GM21717 (cell line): ENCODE results near the gene ABCD1.
"Not testable (repeated sequence)": the region's sequence is repeated elsewhere in the genome, so short reads cannot be mapped to it uniquely, and the experiment has no call there.

ENCODE experiments used
- ATAC-seq: cut with Tn5 transposase; IDR thresholded peaks from one replicate; pipeline ENCODE4 v1.9.1; 2021; ENCODE audit warnings: mild to moderate bottlenecking, moderate library complexity; ENCODE audit not compliant: unreplicated experiment

ABCD1 gene

DNA sequence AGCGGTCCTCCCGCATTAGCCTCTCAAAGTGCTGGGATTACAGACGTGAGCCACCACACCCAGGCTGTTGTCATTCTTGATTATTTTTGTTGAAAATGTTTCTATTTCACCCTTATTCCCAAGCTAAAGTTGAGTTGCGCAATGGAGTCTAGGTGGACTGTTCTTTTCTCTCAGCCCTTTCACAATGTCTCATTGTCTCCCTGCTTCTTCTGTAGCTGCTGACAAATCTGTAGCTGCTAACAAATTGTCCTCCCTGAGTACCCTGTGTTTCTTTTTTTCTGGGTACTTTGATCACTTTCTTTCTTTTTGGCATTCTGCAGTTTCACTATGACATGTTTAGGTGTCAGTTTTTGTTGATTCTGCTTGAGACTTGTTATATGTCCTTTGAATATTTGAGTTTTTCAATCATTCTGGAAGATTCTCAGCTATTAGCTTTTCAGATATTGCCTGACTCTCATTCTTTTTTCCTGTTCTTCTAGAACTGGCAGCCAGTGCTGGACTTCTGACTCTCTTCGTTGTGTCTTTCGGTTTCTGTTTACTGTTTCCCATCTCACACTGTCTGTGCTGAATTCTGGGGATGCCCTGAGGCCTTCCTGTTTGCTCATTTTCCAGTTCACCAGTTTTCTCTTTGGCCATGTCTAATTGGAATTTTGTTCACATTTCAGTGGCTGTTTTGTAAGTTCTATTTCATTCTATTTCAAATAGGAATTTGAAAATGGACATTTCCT is 6.6 kb downstream of the ABCD1 start:
- ATAC-seq: no peak

DNA sequence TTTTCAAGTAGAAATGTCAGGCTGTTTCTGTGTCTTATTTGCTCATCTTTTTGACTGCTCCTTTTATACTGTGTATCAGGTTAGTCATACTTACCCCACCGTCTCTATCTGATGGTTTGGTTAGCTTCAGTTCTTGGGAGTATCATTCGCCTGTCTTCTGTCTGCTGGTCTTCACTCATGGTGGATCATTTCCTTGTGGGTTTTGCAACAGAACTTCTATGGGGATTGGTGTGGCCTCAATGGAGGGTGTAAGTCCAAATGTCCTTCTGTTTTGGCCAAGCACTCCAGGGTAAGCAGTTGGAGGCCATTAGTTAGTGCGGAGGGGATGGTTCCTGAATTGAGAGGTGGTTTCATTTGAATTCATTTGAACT is 7.2 kb downstream of the ABCD1 start:
- no peak for ATAC-seq

DNA sequence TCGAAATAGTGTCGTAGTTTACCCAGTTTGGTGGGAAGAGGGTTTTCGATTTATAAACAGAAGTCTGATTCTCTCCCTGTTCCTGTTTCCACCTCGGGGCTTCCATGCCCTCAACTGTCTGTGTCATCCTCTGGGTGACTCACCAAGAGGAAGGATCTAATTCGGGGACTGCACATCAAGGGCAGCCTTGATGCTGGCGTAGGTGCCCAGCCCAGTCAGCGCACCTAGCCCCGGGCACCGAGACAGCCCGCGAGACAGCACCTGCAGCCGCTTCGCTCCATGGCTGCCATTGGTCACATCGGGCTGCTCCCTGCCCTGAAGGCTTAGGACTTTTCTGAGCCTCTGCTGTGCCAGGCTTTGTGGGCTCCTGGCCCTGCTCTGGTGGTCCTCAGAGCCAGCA is 7.7 kb downstream of the ABCD1 start:
- no peak for ATAC-seq

GRCh38 chrX:153733651-153734240 is 9.1 kb downstream of the ABCD1 start:
- no peak for ATAC-seq

DNA sequence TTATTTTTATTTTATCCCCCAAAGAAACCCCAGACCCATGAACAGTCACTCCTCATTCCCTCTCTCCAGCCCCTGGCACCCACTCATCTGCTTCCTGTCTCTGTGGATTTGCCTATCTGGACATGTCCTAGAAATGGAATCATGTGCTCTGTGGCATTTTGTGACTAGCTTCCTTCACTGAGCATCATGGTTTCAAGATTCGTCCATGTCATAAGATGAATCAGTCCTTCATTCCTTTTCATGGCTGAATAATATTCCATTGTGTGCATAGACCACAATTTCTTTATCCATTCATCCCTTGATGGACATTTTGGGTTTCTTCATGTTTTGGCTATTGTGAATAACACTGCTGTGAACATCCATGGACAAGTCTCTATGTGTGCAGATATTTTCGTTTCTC is 10.2 kb downstream of the ABCD1 start:
- ATAC-seq: no peak

DNA sequence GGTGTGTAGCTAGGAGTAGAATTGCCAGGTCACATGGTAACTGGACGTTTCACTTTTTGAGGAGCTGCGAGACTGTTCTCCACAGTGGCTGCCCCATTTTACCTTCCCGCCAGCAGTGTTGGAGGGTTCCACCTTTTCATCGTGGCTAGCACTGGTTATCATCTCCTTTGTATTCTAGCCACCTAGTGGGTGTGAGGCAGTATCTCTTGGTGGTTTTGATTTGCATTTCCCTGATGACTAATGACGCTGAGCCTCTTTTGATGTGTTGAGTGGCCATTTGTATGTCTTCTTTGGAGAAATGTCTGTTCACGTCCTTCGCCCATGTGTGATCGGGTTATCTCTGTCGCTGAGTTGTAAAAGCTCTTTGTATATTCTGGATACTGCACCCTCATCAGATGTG is 10.6 kb downstream of the ABCD1 start:
- ATAC-seq: no peak

DNA sequence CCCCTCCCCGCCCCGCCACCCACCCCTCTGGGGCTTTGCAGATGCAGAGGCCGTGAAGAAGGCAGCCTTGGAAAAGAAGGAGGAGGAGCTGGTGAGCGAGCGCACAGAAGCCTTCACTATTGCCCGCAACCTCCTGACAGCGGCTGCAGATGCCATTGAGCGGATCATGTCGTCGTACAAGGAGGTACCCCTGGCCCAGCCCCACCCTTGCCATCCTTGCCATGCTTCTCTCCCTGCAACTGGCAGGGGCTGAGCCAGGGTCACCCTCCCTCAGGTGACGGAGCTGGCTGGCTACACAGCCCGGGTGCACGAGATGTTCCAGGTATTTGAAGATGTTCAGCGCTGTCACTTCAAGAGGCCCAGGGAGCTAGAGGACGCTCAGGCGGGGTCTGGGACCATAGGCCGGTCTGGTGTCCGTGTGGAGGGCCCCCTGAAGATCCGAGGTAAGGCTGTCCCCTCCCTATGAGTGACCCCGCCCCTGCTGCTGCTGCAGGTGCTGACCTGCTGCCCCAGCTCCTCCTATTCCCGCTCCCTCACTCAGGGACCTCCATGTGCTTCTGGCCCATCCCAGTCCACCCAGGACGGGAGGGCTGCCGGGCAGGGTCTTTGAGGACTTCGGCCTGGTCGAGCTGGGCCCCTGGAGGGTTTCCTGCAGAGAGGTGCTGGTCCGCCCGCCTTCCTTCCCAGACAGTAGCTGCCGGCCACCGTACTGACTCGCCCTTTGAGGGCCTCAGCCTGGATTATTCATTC is 11.6 kb downstream of the ABCD1 start:
- no peak for ATAC-seq

DNA sequence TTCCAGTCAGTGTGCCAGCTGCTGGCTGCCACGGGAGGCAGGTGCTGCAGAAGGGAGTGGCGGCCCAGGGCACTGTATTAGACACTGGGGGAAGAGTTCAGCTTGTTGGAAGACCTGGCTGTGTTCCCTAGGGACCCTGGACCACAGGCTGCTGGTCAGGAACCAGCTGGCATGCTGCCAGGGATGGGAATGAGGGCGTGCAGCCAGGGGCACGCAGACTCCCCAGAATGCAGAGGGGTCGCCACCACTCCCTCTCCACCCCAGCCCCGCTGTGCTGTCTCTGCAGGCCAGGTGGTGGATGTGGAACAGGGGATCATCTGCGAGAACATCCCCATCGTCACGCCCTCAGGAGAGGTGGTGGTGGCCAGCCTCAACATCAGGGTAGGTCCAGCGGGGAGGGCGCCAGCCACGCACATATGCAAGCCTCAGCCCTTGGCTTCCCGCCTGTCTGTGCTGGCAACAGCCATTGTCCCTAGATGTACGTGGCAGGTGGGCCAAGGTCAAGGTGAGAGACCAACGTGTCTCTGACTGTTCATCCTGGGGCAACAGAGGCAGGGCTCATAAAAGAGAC is 12.3 kb downstream of the ABCD1 start:
- ATAC-seq: no peak

DNA sequence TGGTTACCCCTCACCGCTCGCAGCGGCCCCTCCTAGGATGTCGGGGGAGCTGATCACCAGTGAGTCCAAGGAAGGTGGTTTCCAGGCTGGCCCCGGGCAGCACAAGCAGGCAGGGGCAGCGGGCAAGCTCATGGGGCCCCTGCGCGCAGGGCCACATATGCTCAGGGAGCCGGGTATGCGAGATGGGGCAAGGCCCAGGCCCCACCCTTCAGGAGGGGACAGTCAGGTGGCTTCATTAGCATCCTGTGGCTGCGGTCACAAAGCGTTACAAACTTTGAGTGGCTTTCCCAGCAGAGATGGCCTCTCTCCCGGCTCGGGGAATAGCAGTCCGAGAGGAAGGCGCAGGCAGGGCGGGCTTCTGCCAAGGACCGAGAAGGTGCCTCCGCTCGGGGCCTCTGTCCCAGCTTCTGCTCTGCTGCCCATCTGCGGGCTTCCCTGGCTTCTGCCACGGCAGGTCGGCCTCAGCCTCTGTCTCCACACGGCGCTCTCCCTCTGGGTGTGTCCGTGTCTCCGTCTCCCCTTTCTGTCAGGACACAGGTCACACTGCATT is 13.5 kb downstream of the ABCD1 start:
- no peak for ATAC-seq

DNA sequence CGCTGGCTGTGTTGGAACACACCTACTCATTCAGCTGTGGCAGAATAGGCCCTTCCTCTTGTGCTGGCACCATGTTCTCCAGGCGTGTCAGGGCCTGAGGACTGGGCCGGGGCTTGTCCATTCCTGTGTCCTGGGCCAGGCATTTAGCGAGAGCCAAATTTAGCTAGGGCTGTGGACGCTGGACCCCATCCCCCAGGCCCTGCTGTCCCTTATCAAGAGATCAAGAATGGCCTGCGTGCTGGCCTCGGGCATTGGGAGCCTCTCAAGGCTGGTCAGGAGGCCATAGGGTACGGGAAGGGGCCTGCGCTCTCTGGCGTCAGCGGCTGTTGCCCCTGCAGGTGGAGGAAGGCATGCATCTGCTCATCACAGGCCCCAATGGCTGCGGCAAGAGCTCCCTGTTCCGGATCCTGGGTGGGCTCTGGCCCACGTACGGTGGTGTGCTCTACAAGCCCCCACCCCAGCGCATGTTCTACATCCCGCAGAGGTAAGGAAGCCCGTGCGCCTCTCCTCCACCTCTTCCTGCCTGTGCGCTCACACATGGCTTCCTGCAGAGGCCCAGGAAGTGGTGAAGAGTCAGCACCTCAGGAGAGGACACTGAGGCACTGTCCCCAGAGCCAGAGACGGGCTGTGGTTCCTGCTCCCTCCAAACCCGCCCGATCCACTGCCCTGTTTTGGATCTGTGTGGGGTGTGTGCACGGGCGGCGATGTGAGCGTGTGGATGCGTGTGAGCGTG is 15.3 kb downstream of the ABCD1 start:
- ATAC-seq: no peak

- ATAC-seq: no peak
These were observed 16.1 kb downstream of the ABCD1 start for GRCh38 chrX:153740631-153741222.

DNA sequence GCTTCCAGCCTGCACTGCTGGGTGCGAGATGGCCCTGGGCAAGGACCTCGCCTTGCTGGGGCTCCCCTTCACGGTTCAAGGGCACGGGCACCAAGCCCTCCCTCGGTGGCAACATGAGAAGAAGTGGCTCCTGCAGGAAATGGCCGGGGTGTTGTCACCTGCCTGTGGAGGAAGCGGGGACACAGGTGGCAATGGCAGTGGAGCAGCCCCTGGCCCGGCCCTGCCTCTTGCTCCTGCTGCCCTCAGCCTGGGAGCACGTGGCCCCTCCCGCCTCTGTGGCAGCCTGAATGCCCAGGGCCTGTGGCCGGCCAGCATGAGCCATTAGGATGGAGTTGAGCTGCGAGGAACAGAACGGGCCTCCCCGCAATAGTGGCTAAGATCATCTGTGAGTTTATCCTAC is 16.8 kb downstream of the ABCD1 start:
- no peak for ATAC-seq

DNA sequence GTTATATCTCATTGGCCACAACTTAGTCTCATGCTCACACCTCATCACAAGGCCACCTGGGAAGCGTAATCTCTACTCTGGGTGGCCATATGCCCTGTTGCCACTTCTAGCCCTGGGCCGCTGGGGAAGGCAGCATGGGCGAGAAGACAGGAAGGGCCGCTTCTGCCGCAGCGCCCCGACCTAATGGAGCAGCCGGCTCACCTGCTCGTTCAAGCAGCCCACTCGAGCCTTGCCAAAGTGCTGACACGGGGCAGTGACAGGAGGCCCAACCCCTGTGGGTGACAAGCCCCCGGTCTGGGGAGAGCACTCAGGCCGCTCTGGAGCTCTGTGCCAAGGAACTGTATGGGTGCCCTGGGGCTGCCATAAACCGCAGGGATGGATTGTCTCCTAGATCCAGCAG is 17.5 kb downstream of the ABCD1 start:
- ATAC-seq: not testable (repeated sequence)

- not testable (repeated sequence) for ATAC-seq
These were observed 18.3 kb downstream of the ABCD1 start for GRCh38 chrX:153742796-153743467.

GRCh38 chrX:153743468-153744209 is 19.0 kb downstream of the ABCD1 start:
- ATAC-seq: not testable (repeated sequence)

- ATAC-seq: no peak
These were observed 19.8 kb downstream of the ABCD1 start for GRCh38 chrX:153744210-153745066.

DNA sequence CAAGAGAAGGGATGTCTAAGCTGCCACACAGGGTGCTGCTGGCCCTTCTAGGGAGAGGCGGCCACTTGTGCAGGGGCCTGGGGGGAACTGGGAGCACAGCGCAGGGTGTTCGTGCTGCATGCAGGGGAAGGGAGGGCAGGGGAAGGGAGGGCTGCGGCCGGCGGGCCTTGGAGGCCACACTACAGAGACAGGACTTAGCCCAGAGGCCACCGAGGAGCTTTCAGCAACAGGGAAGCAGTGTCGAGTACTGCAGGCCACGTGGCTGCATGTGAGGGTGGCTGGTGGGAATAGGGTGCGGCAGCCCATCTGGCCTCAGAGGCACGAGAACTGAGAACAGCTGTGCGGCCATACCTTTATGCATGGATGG is 20.4 kb downstream of the ABCD1 start:
- ATAC-seq: not testable (repeated sequence)

DNA sequence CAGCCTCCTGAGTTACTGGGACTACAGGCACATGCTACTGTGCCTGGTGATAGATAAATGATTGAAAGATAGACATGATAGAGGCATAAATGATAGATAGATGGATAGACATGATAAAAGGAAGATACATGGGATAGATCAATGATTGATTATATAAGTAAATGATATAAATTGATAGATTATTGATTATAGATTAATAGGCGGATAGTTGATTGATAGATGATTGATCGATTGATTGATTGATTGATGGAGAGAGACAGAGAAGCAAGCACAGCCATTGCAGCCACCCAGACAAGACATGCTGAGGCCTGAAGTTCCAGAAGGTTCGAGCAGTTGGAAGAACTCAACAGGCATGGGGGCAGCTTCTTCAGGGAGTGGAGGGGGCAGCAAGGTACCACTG is 21.7 kb downstream of the ABCD1 start:
- ATAC-seq: no peak
